Measurements from ENCODE around the gene GRIK2. TPM values are rescaled to one million over a fixed set of nuclear protein-coding genes. Genes with fewer than 3 reads are reported as not detected.
A peak's percentile ranks its signal among the peaks of the same experiment; 100 is the strongest.
"Not testable (repeated sequence)": the region's sequence is repeated elsewhere in the genome, so short reads cannot be mapped to it uniquely, and the experiment has no call there.

GRIK2 gene
- total RNA-seq (2014; rRNA removed; shearing (Covaris generic)), result 1.4 and 2.9 TPM in 2 replicates

- peak; percentile 23 for DNase-seq (ENCODE audit: low spot score)
These were observed at the start of gene GRIK2 for GRCh38 chr6:101393251-101393828. Gene GRIK2 (plus strand): TSS chr6:101393708.

DNA sequence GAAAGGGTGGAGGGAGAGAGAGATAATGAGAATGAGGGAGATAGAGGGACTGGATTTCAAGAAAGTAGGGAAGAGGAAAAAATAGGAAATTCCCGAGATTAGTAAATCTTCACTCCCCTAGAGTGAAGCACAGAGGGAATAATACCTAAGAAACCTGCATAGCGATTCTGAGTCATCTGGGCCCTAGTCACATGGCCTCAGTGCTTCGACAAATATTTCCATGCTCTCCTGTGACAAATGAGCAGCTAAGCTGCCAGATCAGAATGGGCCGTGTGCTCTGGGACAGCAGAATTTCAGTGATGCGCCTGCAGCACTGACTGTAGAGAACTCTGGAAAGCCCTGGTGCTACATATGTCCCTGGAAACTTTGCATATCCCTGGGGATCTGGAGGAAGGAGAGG, 48.6 kb upstream of the GRIK2 start:
- no peak for DNase-seq (ENCODE audit: low spot score)

DNA sequence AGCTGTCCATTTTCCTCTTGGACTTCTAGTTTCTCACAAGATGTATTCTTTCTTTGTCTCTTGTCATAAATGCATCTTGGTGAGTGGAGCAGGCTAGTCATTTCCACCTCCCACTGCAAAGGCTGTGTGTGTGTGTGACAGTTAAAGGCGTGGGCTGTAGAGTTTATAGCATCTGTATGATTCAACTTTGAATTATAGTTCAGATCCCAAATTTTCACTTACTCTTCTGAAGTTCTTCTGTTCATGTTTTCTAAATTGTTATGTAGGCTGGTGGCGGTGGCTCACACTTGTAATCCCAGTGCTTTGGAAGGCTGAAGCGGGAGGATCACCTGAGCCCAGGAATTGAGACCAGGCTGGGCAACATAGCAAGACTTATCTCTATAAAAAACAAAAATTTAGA, 44.7 kb upstream of the GRIK2 start:
- DNase-seq (ENCODE audit: low spot score), result no peak

- not testable (repeated sequence) for DNase-seq (ENCODE audit: low spot score)
These were observed 42.9 kb upstream of the GRIK2 start for GRCh38 chr6:101350631-101351030.

- DNase-seq (ENCODE audit: low spot score), result no peak
These were observed 42.3 kb upstream of the GRIK2 start for GRCh38 chr6:101351173-101351572.

DNA sequence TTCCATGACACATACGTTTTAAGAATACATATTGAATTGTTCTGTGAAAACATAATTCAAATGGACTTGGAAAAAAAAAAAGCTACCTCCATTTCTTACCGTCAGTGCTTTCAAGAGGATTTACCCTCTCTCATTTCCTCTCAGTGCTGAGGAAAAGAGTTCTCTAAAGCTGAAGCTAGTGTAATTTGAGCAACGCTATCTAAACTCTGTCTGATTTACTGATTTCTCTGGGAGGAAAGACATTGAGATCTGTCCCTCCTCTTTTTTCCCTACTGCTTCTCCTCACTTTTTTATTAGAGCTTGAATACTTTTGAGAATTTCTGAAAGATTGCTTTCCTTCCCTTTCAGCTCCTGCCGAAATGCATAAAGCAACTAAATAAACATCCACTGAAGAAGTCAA, 41.2 kb upstream of the GRIK2 start:
- DNase-seq (ENCODE audit: low spot score), result no peak

DNA sequence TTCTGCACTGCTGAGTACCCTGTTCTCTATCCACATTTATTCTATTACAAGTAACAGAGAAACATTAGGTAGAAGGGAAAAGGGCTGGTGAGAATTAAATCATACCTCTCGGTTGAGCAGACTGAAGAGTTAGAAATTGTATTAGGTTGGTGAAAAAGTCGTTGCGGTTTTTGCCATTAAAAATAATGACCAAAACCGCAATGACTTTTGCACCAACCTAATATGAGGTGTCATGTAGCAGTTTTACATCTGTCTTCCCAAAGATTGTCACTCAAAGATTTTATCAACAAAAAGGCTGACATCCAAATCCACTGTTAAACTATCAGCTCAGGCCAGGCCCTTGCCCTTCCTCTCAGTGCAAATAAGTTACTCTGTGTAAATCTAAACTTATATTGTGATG, 28.3 kb upstream of the GRIK2 start:
- no peak for DNase-seq (ENCODE audit: low spot score)

DNA sequence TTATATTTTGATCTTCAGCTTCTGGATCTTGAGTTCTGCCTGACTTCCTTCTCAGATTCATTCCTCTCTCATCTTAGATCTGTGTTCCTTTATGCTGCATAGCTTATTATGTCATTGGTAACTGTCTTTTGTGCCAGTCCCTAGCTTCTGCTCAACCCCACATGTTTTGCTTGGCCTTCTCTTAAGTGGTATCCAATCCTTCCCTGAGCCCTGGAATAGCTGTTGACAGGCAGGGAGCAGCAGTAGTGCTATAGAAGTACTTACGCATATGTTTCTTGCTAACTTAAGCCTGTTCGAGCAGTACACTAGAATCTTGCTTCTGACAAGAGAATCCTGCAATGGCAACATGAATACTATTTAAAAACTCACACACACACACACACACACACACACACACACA, 13.6 kb upstream of the GRIK2 start:
- no peak for DNase-seq (ENCODE audit: low spot score)

DNA sequence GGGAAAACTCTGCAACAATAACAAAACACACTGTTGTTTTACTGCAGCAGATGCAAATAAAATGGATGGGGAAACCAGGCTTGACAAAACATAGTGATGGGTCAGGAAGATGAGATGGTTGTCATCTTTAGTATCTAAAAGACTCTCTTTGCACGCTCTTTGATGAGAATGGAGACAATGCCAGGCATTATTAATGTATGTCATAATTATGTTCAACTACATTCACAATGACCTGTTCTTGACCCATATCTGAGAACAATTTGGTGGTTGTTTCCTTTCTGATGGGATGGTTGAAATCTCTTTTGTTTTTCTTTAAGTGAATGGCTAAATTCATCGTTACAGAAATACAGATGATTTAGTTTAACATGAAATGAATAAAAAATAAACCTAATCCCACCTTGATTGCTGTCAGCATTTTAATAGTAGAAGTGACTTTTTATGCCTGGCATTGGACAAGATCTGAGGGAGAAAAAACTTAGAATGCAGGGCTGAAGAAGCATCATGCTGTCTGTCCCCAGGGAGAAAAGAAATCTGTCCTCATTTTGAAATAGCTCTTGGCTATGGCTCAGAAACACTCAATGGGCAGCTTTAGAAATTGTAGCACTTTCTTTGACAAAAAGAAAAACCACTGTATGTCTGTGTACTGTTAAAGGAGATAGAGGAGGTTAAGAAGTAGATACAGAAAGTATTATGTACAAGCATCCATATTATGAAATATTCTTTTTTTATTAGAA, 12.4 kb upstream of the GRIK2 start:
- no peak for DNase-seq (ENCODE audit: low spot score)

GRCh38 chr6:101383747-101384146, 9.8 kb upstream of the GRIK2 start:
- DNase-seq (ENCODE audit: low spot score), result not testable (repeated sequence)

DNA sequence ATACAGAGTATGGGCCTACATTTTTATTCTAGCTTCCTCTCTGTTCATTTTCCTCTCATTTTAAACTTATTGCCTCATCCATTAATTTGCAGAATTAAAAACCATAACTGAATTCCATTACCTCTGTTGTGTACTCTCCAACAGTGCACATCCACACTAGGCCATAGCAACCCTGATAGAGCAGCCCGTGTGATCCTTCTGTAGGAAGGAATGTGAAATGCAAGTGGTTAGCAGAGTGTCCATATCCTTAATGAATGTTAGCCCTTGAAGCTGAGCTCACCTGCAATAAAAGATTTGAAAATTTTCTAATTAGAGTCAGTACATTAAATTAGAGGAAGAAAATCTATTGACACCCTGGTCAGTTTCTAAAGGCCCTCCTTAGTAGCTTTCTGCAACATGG, 6.5 kb upstream of the GRIK2 start:
- DNase-seq (ENCODE audit: low spot score), result no peak

- no peak for DNase-seq (ENCODE audit: low spot score)
These were observed 1.5 kb upstream of the GRIK2 start for GRCh38 chr6:101391772-101392585.

GRCh38 chr6:101392586-101393230, 800 bp upstream of the GRIK2 start:
- DNase-seq (ENCODE audit: low spot score), result no peak

GRCh38 chr6:101393829-101394251, 332 bp downstream of the GRIK2 start:
- DNase-seq (ENCODE audit: low spot score), result peak; percentile 31

- no peak for DNase-seq (ENCODE audit: low spot score)
These were observed 1.4 kb downstream of the GRIK2 start for GRCh38 chr6:101394936-101395335.

DNA sequence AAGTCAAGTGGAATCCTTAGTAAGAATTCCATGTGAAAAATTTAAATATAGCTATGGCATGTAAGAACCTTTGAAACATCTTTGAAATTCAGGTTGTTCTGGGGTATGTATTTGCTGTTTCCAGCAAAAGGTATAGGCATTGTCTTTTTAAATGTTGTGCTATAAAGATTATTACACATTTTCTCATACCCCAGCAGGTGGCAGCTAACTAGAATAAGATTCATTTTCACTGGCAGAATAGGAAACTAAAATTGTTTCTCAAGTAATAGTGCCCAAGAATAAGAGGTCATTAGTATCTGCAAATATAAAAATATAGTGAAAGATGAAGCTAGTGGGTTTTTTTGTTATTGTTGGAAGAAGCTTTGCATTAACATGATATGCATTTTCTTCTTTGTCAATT, 1.8 kb downstream of the GRIK2 start:
- DNase-seq (ENCODE audit: low spot score), result peak; percentile 7

- DNase-seq (ENCODE audit: low spot score), result peak; percentile 26
These were observed 3.2 kb downstream of the GRIK2 start for GRCh38 chr6:101396548-101397173.

DNA sequence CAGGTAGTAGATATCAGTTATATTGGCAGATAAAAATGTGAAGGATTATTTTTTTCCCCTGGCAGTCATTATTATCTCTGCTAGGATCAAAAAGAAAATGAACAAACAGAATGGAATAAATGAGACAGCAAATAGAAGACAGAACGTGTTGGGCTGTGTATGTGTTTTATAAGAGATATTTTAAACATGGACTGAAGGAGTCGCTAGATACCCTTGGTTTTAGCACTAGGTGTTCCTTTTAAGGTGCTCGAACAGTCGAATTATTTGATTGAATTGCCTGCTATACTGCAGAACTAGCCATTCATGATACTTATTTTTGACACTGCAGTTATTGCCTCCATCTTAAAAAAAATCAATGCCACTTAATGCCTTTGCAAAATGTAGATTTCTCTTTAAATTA, 3.7 kb downstream of the GRIK2 start:
- DNase-seq (ENCODE audit: low spot score), result no peak

GRCh38 chr6:101398716-101399615, 5.5 kb downstream of the GRIK2 start:
- no peak for DNase-seq (ENCODE audit: low spot score)

- DNase-seq (ENCODE audit: low spot score), result no peak
These were observed 6.2 kb downstream of the GRIK2 start for GRCh38 chr6:101399616-101400162.

Measured in H4 (cell line).